Hepatocyte (in vitro differentiated cells): ENCODE measurements around the gene PIGS.

Source experiments
- CTCF ChIP-seq: fragments of 200-600 bp; sonication (generic); IDR thresholded peaks from 2 replicates; pipeline ENCODE4 v1.5.1; 2016; ENCODE audit warnings: antibody characterized with exemption, mild to moderate bottlenecking; ENCODE audit not compliant: poor library complexity
- EZH2 ChIP-seq: fragments of 200-600 bp; sonication (generic); IDR thresholded peaks from 2 replicates; pipeline ENCODE4 v1.6.1; 2016; ENCODE audit warnings: antibody characterized with exemption, mild to moderate bottlenecking, borderline replicate concordance
- EZH2phosphoT487 ChIP-seq: fragments of 200-600 bp; sonication (generic); IDR thresholded peaks from one replicate; pipeline ENCODE4 v1.6.1; 2018; ENCODE audit warnings: antibody characterized with exemption, mild to moderate bottlenecking, low read depth, moderate library complexity; ENCODE audit not compliant: unreplicated experiment, severe bottlenecking

- no peak for TF ChIP-seq CTCF
- no peak for TF ChIP-seq EZH2
- TF ChIP-seq EZH2phosphoT487 = no peak
These were observed 25.4 kb downstream of the PIGS start for GRCh38 chr17:28545787-28546415.
